ENCODE results near the gene PMFBP1. TPM values are rescaled to one million over a fixed set of nuclear protein-coding genes. Genes with fewer than 3 reads are reported as not detected.

PMFBP1 gene
- total and polyA plus RNA-seq, 2 experiments from 2014 or later, result 2.6 to 3.3 TPM

DNA sequence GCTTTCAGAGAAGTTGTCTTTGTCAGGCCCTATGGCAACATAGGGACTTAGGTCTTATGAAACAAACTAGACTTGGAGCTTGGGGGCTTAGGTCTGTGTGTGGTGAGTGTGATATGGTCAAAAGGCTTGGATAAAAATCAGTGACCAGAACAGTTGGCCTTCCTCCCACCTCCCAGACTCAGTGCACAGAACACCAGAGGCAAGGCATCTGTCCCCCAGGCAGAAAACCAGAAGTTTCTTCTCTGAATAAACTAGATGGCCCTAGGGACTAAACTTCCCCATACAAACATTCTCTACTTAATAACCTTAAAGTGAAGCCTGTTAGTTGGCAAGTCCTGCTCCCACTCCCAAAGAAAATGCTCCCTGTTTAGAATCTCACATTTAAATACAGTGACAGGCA is 39.2 kb upstream of the PMFBP1 start:
- Histone ChIP-seq H3K27ac (ENCODE audit: low read depth) (no peak overlapping the region), H2AFZ (no peak overlapping the region), H3K36me3 (ENCODE audit: insufficient read depth) (no peaks in the 10 kb centered on the region), H3K4me1 (ENCODE audit: insufficient read depth) (no peaks in the 10 kb centered on the region), H3K9me2 (ENCODE audit: insufficient read depth) (no peaks in the 10 kb centered on the region), H3K79me2 (replicated peaks; ENCODE audit: insufficient read depth) (no peaks in the 10 kb centered on the region), H3K27me3 (ENCODE audit: insufficient read depth) (no peaks in the 10 kb centered on the region), H4K20me1 (replicated peaks; ENCODE audit: insufficient read depth) (no peaks in the 10 kb centered on the region), H3K4me2 (no peak overlapping the region), H3K4me3 (no peak overlapping the region), H3F3A (replicated peaks; ENCODE audit: low read depth) (no peaks in the 10 kb centered on the region)
- H3K36me3 Mint-ChIP-seq (ENCODE audit: low read depth), result no peaks in the 10 kb centered on the region; the same call in 2 of the 3 replicates
- no peaks in the 10 kb centered on the region for H3K27me3 Mint-ChIP-seq (ENCODE audit: insufficient read depth, low read depth, poor library complexity)
- TF ChIP-seq EZH2phosphoT487 (IDR thresholded peaks at IDR 0.05; ENCODE audit: unreplicated experiment), result no peak
- no peak for TF ChIP-seq POLR2AphosphoS5 (IDR thresholded peaks at IDR 0.05; ENCODE audit: low read depth)
- TF ChIP-seq JUNB (IDR thresholded peaks at IDR 0.05; ENCODE audit: unreplicated experiment), result no peak
- no peak for TF ChIP-seq ZNF331 (CRISPR knock-in tag; IDR thresholded peaks at IDR 0.05; ENCODE audit: low read depth)
- TF ChIP-seq CREB1 (CRISPR knock-in tag; IDR thresholded peaks at IDR 0.05; ENCODE audit: low read depth), result no peak
- TF ChIP-seq STAT1 (IDR thresholded peaks at IDR 0.05; ENCODE audit: unreplicated experiment), result no peak
- no peak for TF ChIP-seq NANOG (IDR thresholded peaks at IDR 0.05; ENCODE audit: borderline replicate concordance)
- TF ChIP-seq EZH2 (IDR thresholded peaks at IDR 0.05; ENCODE audit: low read depth, unreplicated experiment), result no peak
- no peak for TF ChIP-seq ZNF114 (CRISPR knock-in tag; IDR thresholded peaks at IDR 0.05)
- no peak overlapping the region for H3K27ac Mint-ChIP-seq
- ATAC-seq (no peak), DNase-seq (ENCODE audit: low spot score) (no peak)
- H3K9me3 Mint-ChIP-seq, result peaks cover 8% of the 10 kb centered on the region
- H3K4me1 Mint-ChIP-seq, result no peaks in the 10 kb centered on the region; the same call in 2 of the 3 replicates
- H3K4me3 Mint-ChIP-seq, result no peak overlapping the region

DNA sequence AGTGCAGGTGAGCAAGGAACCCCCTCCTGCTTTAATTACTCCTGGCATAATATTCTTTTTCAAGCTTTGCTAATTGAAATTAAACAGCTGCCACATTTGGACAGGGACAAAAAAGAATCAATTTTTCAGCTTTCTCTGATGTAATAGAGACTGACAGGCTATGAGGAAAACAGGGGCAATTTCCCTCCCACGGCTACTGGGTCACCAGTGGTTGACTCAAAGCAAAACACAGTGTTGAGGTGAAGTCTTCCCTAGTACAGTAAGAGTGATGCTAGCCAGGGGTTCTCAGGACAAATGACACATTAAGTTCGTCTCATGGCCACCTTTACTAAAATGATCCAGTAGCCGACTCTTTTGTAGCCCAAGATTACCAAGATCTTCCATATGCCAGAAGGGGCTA is 38.6 kb upstream of the PMFBP1 start:
- no peak overlapping the region for H3K27ac ChIP-seq (ENCODE audit: low read depth)
- H3K9me2 ChIP-seq (ENCODE audit: insufficient read depth), result no peaks in the 10 kb centered on the region
- H2AFZ ChIP-seq, result no peak overlapping the region
- Mint-ChIP-seq H3K27me3 (ENCODE audit: insufficient read depth, low read depth, poor library complexity) (no peaks in the 10 kb centered on the region), H3K36me3 (ENCODE audit: low read depth) (no peaks in the 10 kb centered on the region), H3K9me3 (peaks cover 8% of the 10 kb centered on the region), H3K4me1 (no peaks in the 10 kb centered on the region; the same call in 2 of the 3 replicates), H3K4me3 (no peak overlapping the region), H3K27ac (no peak overlapping the region)
- H3K79me2 ChIP-seq (replicated peaks; ENCODE audit: insufficient read depth), result no peaks in the 10 kb centered on the region
- H3K36me3 ChIP-seq (ENCODE audit: insufficient read depth), result no peaks in the 10 kb centered on the region
- H3K27me3 ChIP-seq (ENCODE audit: insufficient read depth), result no peaks in the 10 kb centered on the region
- no peaks in the 10 kb centered on the region for H3F3A ChIP-seq (replicated peaks; ENCODE audit: low read depth)
- no peaks in the 10 kb centered on the region for H4K20me1 ChIP-seq (replicated peaks; ENCODE audit: insufficient read depth)
- no peak overlapping the region for H3K4me3 ChIP-seq
- no peak for ATAC-seq
- DNase-seq (ENCODE audit: low spot score), result no peak
- H3K4me2 ChIP-seq, result no peak overlapping the region
- H3K4me1 ChIP-seq (ENCODE audit: insufficient read depth), result no peaks in the 10 kb centered on the region
- TF ChIP-seq, protein P1, sequence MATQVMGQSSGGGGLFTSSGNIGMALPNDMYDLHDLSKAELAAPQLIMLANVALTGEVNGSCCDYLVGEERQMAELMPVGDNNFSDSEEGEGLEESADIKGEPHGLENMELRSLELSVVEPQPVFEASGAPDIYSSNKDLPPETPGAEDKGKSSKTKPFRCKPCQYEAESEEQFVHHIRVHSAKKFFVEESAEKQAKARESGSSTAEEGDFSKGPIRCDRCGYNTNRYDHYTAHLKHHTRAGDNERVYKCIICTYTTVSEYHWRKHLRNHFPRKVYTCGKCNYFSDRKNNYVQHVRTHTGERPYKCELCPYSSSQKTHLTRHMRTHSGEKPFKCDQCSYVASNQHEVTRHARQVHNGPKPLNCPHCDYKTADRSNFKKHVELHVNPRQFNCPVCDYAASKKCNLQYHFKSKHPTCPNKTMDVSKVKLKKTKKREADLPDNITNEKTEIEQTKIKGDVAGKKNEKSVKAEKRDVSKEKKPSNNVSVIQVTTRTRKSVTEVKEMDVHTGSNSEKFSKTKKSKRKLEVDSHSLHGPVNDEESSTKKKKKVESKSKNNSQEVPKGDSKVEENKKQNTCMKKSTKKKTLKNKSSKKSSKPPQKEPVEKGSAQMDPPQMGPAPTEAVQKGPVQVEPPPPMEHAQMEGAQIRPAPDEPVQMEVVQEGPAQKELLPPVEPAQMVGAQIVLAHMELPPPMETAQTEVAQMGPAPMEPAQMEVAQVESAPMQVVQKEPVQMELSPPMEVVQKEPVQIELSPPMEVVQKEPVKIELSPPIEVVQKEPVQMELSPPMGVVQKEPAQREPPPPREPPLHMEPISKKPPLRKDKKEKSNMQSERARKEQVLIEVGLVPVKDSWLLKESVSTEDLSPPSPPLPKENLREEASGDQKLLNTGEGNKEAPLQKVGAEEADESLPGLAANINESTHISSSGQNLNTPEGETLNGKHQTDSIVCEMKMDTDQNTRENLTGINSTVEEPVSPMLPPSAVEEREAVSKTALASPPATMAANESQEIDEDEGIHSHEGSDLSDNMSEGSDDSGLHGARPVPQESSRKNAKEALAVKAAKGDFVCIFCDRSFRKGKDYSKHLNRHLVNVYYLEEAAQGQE (IDR thresholded peaks at IDR 0.05; ENCODE audit: unreplicated experiment), result no peak
- TF ChIP-seq ZNF114 (CRISPR knock-in tag; IDR thresholded peaks at IDR 0.05) (no peak), EZH2phosphoT487 (IDR thresholded peaks at IDR 0.05; ENCODE audit: unreplicated experiment) (no peak), JUNB (IDR thresholded peaks at IDR 0.05; ENCODE audit: unreplicated experiment) (no peak), ZNF331 (CRISPR knock-in tag; IDR thresholded peaks at IDR 0.05; ENCODE audit: low read depth) (no peak), POLR2AphosphoS5 (IDR thresholded peaks at IDR 0.05; ENCODE audit: low read depth) (no peak), CREB1 (CRISPR knock-in tag; IDR thresholded peaks at IDR 0.05; ENCODE audit: low read depth) (no peak)
- TF ChIP-seq, protein P2, sequence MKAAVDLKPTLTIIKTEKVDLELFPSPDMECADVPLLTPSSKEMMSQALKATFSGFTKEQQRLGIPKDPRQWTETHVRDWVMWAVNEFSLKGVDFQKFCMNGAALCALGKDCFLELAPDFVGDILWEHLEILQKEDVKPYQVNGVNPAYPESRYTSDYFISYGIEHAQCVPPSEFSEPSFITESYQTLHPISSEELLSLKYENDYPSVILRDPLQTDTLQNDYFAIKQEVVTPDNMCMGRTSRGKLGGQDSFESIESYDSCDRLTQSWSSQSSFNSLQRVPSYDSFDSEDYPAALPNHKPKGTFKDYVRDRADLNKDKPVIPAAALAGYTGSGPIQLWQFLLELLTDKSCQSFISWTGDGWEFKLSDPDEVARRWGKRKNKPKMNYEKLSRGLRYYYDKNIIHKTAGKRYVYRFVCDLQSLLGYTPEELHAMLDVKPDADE (IDR thresholded peaks at IDR 0.05), result no peak
- TF ChIP-seq, protein P3, sequence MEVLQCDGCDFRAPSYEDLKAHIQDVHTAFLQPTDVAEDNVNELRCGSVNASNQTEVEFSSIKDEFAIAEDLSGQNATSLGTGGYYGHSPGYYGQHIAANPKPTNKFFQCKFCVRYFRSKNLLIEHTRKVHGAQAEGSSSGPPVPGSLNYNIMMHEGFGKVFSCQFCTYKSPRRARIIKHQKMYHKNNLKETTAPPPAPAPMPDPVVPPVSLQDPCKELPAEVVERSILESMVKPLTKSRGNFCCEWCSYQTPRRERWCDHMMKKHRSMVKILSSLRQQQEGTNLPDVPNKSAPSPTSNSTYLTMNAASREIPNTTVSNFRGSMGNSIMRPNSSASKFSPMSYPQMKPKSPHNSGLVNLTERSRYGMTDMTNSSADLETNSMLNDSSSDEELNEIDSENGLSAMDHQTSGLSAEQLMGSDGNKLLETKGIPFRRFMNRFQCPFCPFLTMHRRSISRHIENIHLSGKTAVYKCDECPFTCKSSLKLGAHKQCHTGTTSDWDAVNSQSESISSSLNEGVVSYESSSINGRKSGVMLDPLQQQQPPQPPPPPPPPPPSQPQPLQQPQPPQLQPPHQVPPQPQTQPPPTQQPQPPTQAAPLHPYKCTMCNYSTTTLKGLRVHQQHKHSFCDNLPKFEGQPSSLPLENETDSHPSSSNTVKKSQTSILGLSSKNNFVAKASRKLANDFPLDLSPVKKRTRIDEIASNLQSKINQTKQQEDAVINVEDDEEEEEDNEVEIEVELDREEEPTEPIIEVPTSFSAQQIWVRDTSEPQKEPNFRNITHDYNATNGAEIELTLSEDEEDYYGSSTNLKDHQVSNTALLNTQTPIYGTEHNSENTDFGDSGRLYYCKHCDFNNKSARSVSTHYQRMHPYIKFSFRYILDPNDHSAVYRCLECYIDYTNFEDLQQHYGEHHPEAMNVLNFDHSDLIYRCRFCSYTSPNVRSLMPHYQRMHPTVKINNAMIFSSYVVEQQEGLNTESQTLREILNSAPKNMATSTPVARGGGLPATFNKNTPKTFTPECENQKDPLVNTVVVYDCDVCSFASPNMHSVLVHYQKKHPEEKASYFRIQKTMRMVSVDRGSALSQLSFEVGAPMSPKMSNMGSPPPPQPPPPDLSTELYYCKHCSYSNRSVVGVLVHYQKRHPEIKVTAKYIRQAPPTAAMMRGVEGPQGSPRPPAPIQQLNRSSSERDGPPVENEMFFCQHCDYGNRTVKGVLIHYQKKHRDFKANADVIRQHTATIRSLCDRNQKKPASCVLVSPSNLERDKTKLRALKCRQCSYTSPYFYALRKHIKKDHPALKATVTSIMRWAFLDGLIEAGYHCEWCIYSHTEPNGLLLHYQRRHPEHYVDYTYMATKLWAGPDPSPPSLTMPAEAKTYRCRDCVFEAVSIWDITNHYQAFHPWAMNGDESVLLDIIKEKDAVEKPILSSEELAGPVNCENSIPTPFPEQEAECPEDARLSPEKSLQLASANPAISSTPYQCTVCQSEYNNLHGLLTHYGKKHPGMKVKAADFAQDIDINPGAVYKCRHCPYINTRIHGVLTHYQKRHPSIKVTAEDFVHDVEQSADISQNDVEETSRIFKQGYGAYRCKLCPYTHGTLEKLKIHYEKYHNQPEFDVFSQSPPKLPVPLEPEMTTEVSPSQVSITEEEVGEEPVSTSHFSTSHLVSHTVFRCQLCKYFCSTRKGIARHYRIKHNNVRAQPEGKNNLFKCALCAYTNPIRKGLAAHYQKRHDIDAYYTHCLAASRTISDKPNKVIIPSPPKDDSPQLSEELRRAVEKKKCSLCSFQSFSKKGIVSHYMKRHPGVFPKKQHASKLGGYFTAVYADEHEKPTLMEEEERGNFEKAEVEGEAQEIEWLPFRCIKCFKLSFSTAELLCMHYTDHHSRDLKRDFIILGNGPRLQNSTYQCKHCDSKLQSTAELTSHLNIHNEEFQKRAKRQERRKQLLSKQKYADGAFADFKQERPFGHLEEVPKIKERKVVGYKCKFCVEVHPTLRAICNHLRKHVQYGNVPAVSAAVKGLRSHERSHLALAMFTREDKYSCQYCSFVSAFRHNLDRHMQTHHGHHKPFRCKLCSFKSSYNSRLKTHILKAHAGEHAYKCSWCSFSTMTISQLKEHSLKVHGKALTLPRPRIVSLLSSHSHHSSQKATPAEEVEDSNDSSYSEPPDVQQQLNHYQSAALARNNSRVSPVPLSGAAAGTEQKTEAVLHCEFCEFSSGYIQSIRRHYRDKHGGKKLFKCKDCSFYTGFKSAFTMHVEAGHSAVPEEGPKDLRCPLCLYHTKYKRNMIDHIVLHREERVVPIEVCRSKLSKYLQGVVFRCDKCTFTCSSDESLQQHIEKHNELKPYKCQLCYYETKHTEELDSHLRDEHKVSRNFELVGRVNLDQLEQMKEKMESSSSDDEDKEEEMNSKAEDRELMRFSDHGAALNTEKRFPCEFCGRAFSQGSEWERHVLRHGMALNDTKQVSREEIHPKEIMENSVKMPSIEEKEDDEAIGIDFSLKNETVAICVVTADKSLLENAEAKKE (CRISPR knock-in tag; IDR thresholded peaks at IDR 0.05), result no peak
